MM.1S (cell line): Measurements from ENCODE around the gene AKR7A2.
"Not testable (repeated sequence)": the region's sequence is repeated elsewhere in the genome, so short reads cannot be mapped to it uniquely, and the experiment has no call there.

Source experiments
- DNase-seq: peaks from one replicate; pipeline ENCODE4 v3.0.0-alpha.2; 2015
- H2AFZ ChIP-seq: fragments of 300-600 bp; sonication (generic); 2 replicates; pipeline ENCODE4 v1.6.0; 2016; ENCODE audit warnings: antibody characterized with exemption, low read length
- H3F3A ChIP-seq: fragments of 300-600 bp; sonication (generic); 2 replicates; pipeline ENCODE4 v1.6.1; 2016; ENCODE audit warnings: mild to moderate bottlenecking, antibody characterized with exemption, low read length, moderate library complexity, mixed read lengths; ENCODE audit not compliant: insufficient read depth
- H3K27ac ChIP-seq: fragments of 300-600 bp; sonication (generic); 2 replicates; pipeline ENCODE4 v1.5.1; 2016; ENCODE audit warnings: mild to moderate bottlenecking, low read length
- H3K27me3 ChIP-seq: fragments of 300-600 bp; sonication (generic); replicated peaks from 2 replicates; pipeline ENCODE4 v1.6.0; 2016; ENCODE audit warnings: low read length; ENCODE audit not compliant: insufficient read depth
- H3K36me3 ChIP-seq: fragments of 300-600 bp; sonication (generic); replicated peaks from 2 replicates; pipeline ENCODE4 v1.6.1; 2016; ENCODE audit warnings: mild to moderate bottlenecking, low read length, mixed read lengths; ENCODE audit not compliant: insufficient read depth
- H3K4me1 ChIP-seq: fragments of 300-600 bp; sonication (generic); 2 replicates; pipeline ENCODE4 v1.6.1; 2016; ENCODE audit warnings: low read length, mixed read lengths
- H3K4me2 ChIP-seq: fragments of 300-600 bp; sonication (generic); 2 replicates; pipeline ENCODE4 v1.6.0; 2016; ENCODE audit warnings: low read depth, low read length
- H3K4me3 ChIP-seq: fragments of 300-600 bp; sonication (generic); 2 replicates; pipeline ENCODE4 v1.5.1; 2016; ENCODE audit warnings: low read length, mixed read lengths
- H3K79me2 ChIP-seq: fragments of 300-600 bp; sonication (generic); 2 replicates; pipeline ENCODE4 v1.6.1; 2016; ENCODE audit warnings: mixed run types, low read length, mixed read lengths
- H3K9ac ChIP-seq: fragments of 300-600 bp; sonication (generic); 2 replicates; pipeline ENCODE4 v1.6.1; 2016; ENCODE audit warnings: low read length, mixed read lengths
- H3K9me2 ChIP-seq: fragments of 300-600 bp; sonication (generic); replicated peaks from 2 replicates; pipeline ENCODE4 v1.6.1; 2016; ENCODE audit warnings: mild to moderate bottlenecking, low read length, mixed read lengths; ENCODE audit not compliant: insufficient read depth
- H3K9me3 ChIP-seq: fragments of 300-600 bp; sonication (generic); replicated peaks from 2 replicates; pipeline ENCODE4 v1.6.1; 2016; ENCODE audit warnings: mild to moderate bottlenecking, low read length, mixed read lengths; ENCODE audit not compliant: insufficient read depth
- H4K20me1 ChIP-seq: fragments of 300-600 bp; sonication (generic); 2 replicates; pipeline ENCODE4 v1.6.1; 2016; ENCODE audit warnings: mild to moderate bottlenecking, low read length, moderate library complexity, mixed read lengths; ENCODE audit not compliant: insufficient read depth
- EZH2 ChIP-seq: fragments of 300-600 bp; sonication (generic); optimal IDR thresholded peaks from 2 replicates; pipeline ENCODE3; 2017; ENCODE audit warnings: low read depth, mild to moderate bottlenecking, antibody characterized with exemption, low read length, mixed read lengths
- EZH2phosphoT487 ChIP-seq: fragments of 300-600 bp; sonication (generic); IDR thresholded peaks from 2 replicates; pipeline ENCODE4 v1.6.1; 2018; ENCODE audit warnings: antibody characterized with exemption, low read length
- TF ChIP-seq, protein P1 (sequence below): fragments of 300-600 bp; sonication (generic); IDR thresholded peaks from 2 replicates; pipeline ENCODE4 v1.5.1; 2016; ENCODE audit warnings: antibody characterized with exemption, low read length, mixed read lengths

AKR7A2 gene

DNA sequence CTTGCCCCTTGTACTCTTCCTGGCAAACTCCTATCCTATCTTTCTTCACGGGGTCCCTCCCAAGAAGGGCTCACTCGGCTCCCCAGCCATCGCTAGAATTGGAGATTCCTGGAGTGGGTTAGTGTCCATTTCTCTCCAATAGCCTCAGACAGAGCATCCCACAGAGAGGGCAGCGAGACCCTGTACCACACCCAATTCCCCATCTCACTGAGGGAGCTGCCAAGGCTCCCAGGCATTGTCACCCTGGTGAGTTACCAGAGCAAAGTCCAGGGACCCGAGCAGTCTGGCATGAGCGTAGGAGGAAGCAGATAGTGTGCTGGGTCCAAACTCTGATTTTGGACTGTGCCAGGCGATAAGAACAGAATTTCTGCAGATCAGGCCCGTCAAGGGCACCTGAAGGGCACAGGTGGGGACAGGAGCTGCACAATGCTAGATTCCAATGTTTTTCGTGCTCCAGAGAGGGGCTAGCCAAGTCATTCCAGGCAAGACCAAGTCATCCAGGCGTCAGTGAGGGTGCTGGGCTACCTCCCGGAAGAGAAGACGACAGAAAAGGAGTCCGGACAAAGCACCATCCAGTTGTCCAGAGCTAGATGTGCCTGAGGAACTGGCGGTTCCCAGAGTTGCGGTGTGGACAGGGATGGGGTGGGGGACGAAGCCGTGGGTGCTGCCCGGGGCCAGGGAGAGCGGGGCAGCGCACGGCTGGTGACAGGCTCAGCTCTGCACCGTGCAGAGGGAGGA lies 38.7 kb downstream of the AKR7A2 start:
- Histone ChIP-seq H4K20me1 (no peaks in the 10 kb centered on the region), H3K9me2 (no peaks in the 10 kb centered on the region), H3K36me3 (no peaks in the 10 kb centered on the region), H2AFZ (no peak overlapping the region), H3K9me3 (no peaks in the 10 kb centered on the region), H3K4me2 (no peak overlapping the region), H3K27ac (no peak overlapping the region), H3K27me3 (no peaks in the 10 kb centered on the region), H3F3A (no peaks in the 10 kb centered on the region), H3K79me2 (no peaks in the 10 kb centered on the region), H3K4me1 (no peaks in the 10 kb centered on the region), H3K9ac (no peak overlapping the region), H3K4me3 (no peak overlapping the region)
- no peak for TF ChIP-seq EZH2phosphoT487
- TF ChIP-seq, protein P1, sequence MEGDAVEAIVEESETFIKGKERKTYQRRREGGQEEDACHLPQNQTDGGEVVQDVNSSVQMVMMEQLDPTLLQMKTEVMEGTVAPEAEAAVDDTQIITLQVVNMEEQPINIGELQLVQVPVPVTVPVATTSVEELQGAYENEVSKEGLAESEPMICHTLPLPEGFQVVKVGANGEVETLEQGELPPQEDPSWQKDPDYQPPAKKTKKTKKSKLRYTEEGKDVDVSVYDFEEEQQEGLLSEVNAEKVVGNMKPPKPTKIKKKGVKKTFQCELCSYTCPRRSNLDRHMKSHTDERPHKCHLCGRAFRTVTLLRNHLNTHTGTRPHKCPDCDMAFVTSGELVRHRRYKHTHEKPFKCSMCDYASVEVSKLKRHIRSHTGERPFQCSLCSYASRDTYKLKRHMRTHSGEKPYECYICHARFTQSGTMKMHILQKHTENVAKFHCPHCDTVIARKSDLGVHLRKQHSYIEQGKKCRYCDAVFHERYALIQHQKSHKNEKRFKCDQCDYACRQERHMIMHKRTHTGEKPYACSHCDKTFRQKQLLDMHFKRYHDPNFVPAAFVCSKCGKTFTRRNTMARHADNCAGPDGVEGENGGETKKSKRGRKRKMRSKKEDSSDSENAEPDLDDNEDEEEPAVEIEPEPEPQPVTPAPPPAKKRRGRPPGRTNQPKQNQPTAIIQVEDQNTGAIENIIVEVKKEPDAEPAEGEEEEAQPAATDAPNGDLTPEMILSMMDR = no peak
- no peak for DNase-seq

DNA sequence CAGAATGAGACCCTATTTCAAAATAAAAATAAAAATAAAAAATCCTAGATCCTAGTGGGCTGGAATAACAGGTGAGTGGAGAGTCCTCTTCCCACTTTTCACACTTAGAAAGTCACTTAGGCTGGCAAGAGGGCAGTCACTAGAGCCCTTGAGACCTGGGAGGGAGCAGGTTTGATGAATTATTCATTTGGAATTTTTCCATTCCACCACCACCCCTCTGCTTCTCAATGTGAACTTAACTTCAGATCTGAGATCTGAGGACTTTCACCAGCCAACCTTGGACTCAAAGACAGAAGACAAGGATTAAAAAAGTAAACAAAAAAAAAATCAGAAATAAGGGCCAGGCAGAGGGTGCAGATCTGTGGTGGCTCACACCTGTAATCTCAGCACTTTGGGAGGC lies 39.9 kb downstream of the AKR7A2 start:
- Histone ChIP-seq H3F3A (no peaks in the 10 kb centered on the region), H3K9me3 (no peaks in the 10 kb centered on the region), H3K27me3 (no peaks in the 10 kb centered on the region), H3K27ac (no peak overlapping the region), H3K9me2 (no peaks in the 10 kb centered on the region), H4K20me1 (no peaks in the 10 kb centered on the region), H3K36me3 (no peaks in the 10 kb centered on the region), H3K4me2 (no peak overlapping the region), H2AFZ (no peak overlapping the region), H3K4me1 (no peaks in the 10 kb centered on the region), H3K79me2 (no peaks in the 10 kb centered on the region), H3K9ac (no peak overlapping the region), H3K4me3 (no peak overlapping the region)
- TF ChIP-seq EZH2phosphoT487 = no peak
- no peak for TF ChIP-seq EZH2
- TF ChIP-seq, protein P1 = no peak
- no peak for DNase-seq

DNA sequence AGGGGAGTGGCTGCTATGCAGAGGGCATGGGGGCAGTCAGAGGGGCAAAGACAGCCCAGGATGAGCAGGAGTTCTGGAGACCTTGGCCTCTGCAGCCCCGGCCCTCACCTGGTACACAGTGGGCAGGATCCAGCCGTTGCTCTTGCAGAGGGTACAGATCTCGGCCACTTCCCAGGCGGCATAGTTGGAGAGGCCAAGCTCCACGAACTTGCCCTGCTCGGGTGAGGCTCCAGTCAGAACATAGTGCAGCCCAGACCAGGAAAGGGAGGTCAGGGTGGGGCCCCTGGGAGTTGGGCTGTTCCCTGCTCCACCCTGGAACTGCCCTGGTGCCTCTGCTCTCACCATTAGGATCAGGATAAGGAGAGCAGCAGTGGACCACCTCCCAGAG lies 41.6 kb downstream of the AKR7A2 start:
- not testable (repeated sequence) for H3K9me2 ChIP-seq, H3K4me2 ChIP-seq, H3K27me3 ChIP-seq, H2AFZ ChIP-seq, H3K79me2 ChIP-seq, H3K27ac ChIP-seq, H3K4me3 ChIP-seq, H3F3A ChIP-seq, H3K9me3 ChIP-seq, H4K20me1 ChIP-seq, H3K36me3 ChIP-seq, H3K4me1 ChIP-seq, DNase-seq, H3K9ac ChIP-seq

DNA sequence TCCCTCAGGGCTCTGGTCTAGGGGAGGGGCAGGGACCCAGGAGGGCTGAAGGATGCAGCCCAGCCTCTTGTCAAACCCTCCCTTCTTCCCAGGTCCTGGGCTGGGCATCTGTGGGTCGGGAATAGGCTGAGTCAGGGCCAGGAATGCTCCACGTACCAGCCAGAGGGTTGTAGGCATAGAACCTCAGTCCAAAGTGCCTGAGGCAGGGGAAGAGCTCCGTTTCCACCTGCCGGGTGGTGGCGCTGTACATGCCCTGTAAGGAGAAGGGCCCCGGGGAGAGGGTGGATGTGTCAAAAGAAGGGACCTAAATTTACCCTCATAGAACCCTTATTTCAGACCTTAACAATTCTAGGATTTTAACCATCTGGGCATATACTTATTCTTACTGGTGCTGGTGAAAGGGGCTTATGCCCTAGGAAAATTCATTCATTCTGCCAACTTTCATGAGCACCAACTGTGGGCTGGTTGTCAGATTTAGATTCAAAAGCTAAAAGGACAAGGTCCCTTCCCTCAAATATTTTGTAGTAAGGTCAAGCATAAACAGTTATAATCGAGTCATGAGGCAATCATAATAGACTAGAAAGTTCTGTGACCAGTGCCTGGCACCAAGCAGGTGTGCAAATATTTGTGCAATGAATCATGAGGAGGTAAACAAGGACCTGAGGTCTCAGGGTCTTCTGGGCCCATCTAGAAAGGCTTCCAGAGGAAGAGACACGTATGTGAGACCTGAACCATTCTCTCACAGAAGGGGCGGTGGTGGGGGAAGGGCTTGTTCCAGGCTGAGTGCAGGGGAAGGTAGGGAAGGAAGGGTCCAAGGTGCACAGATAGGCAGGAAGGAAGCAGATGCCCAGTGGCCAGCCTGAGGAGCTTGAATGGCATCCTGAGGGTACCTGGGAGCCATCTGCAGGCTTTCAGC lies 42.3 kb downstream of the AKR7A2 start:
- H3K79me2 ChIP-seq, H3K9me3 ChIP-seq, H3K36me3 ChIP-seq, H3K4me3 ChIP-seq, H3K4me1 ChIP-seq, H3K27ac ChIP-seq, DNase-seq, H3K9ac ChIP-seq, H3K9me2 ChIP-seq, H3K27me3 ChIP-seq, H4K20me1 ChIP-seq, H2AFZ ChIP-seq, H3F3A ChIP-seq, H3K4me2 ChIP-seq: not testable (repeated sequence)
